HL-60/S4 (cell line): ENCODE data around the gene ANKLE2.

ENCODE experiments used
- in situ Hi-C: fragments of 300-500 bp; cut with MboI; formaldehyde crosslinking; loops from 2 replicates; pipeline ENCODE4 v1.14.3; 2022; ENCODE audit warnings: low sequenced_read_pairs

Gene ANKLE2

DNA sequence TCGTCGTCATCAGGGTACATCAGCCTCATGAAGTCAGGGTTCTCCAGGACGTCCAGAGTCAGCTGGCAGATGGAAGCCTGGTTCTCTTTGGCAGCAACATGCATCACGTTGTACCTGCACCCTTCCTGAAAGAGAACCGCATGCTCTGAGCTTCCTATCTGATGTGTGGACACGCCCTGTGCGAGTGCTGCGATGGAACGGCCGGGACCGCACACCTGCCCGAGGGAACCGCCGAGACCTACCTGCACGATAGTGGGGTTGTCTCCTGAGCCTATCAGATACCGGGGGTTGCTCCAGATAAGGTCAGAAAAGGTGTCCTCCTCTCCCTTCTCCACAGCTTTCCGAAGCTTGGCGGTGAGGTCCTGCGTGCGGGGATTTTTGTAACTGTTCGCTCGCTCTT is 13.7 kb downstream of the ANKLE2 start:
- in situ Hi-C loops: no loop called here

DNA sequence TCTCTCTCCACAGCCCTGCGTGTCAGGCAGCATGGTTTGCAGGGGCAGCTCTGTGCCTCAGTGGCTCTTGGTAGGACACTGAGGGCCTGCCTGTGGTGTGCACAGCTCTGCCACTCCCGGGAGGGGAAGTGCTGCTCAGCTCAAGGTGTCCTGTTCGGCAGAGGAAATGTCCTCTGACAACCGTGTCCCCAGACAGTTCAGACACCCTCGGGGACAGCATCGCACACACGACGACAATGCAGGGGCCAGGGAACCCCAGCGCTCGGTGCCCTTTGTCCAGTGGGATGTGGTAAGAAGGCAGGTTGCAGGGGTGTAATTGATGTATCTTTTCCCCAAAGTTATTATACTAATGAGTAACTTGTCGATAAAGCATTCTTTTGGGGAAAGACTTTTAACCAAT is 14.2 kb downstream of the ANKLE2 start:
- in situ Hi-C loops: no loop called here

DNA sequence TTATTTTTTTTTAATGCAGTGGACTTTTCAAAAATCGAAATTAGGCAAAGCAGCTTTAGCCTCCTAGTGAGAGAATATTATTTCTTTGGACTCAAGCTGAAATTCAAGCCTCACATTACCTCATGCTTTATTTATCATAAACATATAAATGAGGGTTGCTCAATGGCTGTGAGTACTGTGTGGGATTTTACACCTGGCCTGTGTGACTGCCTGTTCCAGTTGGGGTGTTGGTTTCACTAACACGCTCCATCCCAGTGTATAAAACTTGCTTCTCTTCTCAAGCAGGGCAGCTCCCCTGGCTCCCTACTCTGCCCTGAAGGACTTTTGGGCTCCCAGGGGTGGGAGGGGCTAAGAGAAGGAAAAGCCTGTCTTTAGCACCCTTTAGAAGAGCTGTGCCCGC is 15.0 kb downstream of the ANKLE2 start:
- in situ Hi-C loops: no loop called here

DNA sequence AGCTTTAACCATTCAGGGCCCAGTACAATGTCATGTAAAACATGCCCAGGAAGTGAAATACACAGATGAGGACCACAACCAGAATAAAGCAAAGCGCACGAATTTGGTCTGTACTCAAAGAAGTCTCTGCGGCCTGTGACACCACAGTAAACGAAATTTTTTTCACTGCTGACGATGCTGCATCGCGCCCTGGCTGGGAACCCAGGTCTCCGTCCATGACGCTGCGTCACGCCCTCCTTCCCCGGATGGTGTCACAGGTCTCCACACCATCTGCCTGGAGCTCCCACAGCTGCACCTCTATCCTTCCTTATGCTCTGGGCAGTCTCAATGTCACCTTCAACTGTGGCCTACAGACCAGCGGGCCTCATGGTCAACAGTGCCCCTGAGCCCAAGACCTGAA is 17.8 kb downstream of the ANKLE2 start:
- in situ Hi-C loops: no loop called here

DNA sequence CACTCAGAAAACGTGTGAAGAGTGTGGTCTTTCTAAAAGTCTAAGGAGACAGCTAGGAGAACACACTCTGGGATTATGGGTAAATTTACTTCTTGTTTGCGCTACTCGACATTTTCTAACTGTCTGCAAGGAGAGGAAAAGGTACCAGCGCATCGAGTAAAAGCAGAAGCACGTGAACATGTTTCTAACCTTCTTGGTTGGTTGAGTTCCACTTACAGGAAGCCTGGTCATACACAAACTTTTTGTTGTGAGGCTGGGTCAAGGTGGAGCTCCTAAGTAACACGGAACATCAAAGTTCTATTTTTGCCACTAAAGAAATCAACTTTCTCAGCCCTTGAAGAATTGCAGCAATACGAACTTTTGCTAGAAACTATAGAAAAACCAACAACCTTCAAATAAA is 20.0 kb downstream of the ANKLE2 start:
- in situ Hi-C loops: no loop called here

DNA sequence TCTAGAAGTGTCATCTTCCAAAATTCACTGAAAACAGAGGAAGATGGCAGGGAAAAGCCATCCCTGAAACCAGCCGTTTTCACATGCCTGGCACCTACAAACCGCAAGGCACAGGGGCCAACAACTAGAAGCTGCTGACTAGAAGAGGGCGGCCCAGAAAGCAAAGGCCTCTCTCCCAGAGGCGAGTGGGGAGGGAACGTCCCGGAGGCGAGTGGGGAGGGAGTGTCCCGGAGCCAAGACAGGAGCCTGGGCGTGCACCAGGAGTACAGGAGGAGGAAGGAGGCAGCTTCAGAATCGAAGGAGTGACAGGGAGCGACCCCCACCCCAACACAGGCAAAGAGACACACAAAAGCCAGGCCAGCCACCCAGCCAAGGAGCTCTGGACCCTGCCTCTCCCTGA is 21.0 kb downstream of the ANKLE2 start:
- in situ Hi-C loops: no loop called here

DNA sequence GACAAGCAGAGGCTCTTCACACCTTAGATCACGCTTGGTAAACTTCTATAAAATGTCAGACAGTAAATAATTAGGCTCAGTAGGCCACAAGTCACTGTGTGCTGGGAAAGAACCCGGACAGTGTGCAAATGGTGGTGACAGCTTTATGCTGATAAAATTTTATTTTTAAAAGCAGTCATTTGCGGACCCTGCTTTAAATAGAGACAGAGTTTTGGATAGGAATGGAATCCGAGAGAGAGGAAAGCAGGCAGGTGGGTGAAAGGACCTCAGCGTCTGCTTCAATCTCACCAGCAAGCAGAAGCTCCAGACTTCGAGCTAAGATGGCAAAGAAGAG is 21.4 kb downstream of the ANKLE2 start:
- in situ Hi-C loops: no loop called here

DNA sequence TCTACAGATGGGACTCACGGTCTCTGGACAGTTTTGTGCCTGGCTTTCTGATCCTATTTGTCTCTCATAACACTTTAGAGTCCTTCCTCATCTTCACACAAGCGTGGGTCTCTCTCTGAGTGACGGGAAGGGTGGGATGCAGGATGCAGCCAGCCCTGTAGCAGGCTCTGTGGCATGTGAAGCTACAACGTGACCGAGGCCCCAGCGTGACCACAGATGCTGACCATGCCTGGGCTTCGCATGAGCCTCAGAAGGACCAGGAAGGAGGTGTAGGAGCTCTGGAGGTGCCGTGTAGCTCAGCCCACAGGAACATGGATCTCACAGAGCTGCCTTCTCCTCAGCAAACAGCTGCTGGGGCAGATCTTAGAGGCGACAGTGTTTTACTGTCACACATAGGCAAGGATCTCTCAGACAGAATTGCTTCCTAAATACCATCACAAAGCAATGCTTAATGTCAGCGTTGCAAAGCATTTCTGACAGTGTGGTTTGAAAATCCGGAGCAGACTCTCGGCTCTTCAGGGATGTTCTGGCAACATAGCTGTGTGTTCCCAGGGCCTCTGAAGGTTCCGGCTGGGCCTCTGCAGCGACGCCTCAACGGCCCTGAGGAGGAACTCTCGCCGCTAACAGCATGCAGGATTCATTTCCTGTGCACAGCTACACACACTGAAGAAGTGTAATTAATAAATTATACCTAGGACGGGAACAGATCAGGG is 21.9 kb downstream of the ANKLE2 start:
- in situ Hi-C loops: no loop called here

DNA sequence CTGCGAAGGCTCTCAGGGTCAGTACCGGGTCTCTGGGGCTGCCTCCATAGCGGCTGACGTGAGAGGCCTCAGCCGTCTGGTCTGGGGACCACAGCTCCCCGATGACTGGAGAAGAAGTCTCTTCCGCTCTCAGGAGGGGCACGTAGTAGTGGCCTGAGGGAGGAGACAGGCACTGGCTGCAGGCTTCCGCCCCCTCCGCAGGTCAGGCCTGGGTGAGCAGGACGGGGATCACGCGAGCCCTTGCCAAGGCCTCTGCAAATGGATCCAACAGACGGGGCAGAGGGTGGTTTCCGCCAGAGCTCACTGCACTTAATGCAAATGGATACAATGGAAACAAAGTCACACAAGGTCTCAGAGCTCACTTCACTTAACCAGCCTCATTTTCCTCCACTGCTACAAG is 24.7 kb downstream of the ANKLE2 start:
- in situ Hi-C loops: no loop called here

DNA sequence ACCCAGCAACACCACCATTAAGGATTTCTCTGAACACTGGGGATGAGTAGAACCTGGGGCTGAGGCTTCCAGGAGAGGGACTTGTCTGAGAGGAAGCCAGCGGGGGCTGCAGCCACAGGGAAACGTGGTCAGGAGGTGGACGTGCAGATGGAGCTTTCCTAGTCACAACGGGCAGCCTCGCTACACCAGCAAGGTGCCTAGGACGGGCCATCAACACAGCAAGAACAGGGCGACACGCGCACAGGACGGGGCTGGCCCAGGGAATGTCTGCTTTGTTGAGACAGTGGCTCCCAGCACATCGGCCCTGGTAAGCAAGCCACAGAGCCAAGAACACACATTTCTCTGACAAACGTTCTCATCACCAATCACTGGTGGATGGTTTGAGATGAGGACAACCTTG is 25.3 kb downstream of the ANKLE2 start:
- in situ Hi-C loops: no loop called here

DNA sequence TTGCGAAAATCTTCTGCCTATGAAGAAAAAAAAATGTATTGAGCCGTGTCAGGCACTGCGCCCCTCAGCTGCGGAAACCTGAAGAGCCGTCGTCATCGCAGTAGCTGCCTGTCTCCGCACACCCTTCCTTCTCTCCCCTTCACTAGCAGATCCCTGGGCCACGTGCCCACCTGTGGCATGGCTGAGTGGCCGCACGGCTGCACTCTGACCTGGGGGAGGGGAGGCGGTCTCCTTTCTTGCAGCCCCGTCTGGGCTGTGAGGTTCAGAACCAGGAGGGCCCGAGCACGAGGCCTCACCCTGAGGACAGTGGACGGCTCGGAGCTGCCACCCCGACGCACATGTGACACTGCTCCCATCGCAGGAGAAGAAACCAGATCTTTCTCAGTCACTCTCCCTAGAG is 26.1 kb downstream of the ANKLE2 start:
- in situ Hi-C loops: no loop called here

DNA sequence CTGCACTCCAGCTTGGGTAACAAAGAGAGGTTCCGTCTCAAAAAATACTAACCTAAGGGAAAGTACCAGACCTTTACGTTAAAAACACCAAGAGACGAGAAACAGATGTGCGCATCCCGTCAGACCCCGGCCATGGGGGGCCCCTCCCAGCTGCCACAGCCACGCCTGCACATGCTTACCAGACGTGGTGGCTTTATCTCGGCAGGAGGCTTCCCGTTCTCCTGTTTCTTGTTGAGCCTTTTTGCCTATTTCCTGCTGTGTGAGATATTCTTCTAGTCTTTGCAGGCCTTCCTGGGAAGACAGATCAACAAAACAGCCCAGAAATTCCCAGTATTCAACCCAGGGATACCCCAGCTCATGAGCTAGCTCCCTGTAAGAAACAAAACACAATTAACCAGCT is 27.4 kb downstream of the ANKLE2 start:
- in situ Hi-C loops: no loop called here

DNA sequence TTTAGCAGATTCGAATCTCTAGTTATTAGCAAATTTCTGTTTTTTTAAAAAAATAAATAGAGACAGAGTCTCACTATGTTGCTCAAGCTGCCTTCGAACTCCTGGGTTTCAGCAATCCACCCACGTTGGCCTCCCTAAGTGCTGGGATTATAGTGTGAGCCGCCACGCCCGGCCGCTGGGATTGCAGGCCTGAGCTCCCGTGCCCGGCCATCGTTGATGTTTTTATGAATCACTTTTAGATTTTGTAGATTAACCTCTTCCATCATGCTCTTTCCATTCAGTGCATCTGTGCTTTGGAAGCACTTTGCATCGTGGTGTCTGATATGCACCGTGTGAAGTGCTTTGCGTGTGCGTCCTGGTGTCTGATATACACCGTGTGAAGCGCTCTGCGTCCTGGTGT is 30.1 kb downstream of the ANKLE2 start:
- in situ Hi-C loops: no loop called here

DNA sequence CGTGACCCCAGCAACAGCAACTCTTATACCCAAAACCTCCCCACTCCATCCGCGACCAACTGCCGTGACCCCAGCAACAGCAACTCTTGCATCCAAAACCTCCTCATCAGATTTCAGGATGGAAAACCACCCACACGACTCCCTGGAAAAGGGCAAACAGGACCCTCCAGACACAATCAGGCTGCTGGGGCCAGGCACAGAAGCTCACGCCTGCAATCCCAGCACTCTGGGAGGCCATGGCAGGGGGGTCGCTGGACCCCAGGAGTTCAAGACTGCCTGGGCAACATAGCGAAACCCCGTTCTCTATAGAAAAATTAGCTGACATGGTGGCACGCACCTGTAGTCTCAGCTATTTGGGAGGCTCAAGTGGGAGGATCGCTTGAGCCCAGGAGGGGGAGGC is 31.3 kb downstream of the ANKLE2 start:
- in situ Hi-C loops: no loop called here

DNA sequence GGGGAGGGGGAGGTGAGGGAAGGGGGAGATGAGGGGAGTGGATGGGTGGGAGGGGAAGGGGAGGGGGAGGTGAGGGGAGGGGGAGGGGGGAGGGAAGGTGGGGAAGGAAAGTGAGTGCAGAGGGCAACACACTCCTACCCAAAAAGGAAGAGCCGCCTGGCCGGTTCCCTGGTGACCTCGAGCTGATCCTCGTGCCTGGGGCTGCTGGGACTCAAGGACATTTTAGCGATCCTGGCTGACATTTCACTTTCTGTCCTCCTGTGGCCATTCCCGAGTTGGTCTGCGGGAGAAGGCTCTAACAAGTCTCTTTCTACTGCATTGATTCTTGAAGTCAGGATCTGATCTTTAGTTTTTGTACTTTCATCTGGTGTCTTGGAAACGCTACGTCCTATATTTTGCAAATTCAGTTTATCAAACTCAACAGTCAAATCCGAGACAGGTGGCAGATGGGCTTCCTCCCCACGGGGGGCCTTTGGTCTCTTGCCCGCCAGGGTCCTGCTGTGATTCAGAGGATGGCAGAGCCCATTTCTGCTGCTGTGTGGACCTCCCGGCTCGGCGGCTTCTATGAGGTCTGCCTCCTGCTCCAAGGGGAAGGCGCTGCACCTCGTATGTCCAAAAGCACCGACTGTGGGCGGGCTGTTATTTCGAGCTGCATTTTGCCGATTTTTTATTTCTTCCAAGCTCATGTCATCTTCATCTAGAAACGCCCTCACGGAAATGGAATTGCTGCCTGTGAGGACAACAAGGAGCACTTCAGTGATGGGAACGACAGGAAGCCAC is 31.9 kb downstream of the ANKLE2 start:
- in situ Hi-C loops: no loop called here

DNA sequence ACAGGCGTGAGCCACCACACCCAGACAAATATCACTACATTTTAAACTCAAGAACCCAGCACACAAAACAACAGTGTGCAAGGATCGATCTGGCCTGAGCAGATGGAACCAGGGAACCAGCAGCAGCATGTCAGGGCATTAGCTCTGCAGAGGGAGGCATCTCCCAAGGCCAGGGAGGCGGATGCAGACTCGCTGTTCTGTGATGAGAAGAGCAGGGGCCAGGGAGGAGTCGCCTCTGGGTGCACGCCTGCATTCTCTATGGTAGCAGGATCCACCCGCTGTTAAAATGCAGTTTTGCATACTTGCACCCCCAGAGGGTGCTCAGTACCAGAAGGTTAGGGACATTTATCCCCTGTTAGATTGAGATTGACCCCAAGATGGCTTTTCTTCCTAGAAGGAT is 33.1 kb downstream of the ANKLE2 start:
- in situ Hi-C loops: no loop called here

DNA sequence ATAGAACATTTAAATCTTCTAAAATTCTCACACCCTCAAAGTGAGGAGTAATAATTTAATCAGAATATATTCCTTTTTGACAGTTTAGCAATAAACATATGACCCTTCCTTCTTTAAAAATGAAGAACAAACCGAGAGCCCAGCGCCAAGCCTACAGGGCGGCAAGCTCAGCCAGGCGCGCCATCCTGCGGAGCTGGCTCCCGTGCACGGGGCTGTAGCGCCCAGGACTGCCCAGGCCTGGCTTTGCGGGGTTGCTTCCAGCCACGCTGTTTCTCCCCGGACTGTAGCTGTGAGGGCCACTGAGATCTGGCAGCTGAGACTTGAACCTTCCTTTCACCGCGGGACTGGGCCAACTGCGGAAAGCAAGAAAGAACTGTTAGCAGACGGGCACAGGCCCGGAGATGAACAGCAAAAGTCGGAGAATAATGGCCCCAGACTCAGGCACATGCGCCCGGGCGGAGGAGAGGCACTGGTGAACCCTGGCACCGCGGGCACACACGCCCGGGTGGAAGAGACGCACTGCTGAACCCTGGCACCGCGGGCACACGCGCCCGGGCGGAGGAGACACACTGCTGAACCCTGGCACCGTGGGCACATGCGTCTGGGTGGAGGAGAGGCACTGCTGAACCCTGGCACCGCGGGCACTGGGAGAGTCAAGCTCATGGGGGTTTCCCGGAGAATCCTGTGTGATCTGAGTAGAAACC is 34.4 kb downstream of the ANKLE2 start:
- in situ Hi-C loops: no loop called here

DNA sequence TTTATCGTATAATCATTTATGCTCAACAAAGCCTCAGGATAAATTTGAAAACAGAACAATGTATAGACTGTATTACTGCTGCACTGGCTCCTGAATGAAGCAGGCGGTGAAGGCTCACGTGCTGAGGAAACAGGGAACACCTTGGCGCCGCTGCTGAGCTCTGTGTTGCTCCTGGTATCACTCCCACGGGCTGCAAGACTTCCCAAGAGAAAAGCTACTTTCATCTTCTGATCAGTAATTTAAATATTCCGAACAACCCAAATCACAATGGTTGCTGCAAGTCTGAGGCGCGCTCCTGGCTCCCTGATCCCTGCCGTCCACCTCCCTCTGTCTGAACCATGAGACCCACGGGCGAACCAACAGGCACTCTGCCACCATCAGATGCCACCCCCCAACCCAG is 35.2 kb downstream of the ANKLE2 start:
- in situ Hi-C loops: no loop called here

DNA sequence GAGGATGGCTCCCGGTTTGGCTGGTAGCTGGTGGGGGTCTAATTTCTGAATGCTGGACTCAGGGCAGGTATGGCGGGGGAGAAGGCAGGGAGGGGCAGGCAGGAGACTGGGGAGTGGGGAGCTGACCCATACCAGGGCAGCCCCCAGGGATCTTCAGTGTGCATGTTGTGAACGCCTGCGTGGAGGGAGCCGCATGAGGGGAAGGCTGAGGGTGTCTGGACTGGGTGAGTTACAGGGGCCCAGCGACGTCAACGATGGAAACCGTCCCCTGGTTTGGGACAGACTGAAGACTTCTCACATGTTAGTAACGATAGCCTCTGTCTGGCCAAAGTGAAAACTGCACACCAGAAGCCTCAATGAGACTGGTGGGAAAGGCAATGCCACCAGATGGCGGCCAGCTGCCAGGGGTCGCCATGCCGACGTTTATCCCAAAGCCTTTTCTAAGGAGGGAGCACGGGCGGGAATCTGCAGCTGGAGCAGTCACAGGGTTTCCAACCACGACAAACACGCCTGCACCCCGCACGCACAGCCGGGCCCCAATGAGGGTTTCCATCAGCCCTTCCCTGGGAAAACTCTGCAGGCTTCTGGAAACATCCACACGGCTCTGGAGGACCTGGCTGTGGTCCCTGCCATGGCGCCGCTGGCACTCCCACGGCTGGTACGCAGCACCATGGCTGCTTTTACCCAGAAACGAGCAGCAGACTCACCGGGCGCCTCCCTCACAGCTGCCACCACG is 37.0 kb downstream of the ANKLE2 start:
- in situ Hi-C loops: no loop called here

DNA sequence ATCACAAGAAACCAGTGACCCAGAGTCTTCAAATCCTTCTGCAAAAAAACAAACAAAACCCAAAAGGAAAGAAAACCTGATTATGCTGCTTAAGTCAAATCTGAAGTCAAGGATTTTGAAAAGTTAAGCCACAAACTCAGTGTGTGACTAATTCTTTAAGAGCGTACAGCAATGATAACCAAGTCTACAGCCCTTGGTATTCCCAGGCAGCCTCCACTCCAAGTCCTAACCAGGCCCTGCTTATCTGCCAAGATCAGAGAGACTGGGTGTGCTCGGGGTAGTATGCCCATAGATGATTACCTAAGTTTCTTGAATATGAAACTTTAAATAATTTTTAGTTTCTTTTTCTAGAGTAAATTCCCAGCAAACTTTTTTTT is 37.9 kb downstream of the ANKLE2 start:
- in situ Hi-C loops: no loop called here

DNA sequence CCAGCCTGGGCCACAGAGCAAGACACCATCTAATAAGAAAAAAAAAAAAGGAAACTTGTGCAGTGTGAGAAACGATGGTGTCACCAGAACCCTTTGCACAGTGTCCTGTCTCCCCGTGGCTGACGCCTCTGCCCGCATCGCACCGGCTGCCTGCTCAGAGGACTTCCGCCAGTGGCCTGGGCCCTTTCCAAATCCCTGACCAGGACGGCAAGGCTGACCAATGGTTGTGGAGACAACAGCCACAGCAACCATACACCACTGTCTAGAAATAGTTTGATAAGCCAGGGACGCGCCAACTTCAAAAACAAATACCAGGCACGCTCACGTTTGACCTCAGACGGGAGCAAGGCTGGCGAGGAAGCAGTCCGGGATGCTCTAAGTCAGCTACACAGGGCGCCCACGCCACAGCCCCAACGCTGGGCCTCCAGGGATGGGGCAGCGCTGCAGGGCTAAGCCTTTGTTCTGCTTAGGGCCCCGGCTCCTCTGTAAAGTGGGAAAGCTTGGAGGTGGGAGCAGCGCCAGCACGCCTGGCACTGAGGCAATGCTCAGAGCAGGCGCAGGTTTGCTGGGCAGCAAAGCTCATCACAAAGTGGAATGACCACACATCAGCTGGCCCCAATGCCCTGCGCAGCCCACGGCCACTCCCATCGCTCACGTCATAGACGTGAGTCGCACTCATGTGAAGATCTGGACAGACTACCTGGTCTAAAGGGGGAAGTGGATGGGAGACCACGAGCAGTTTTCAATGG is 38.4 kb downstream of the ANKLE2 start:
- in situ Hi-C loops: no loop called here
